Medulla oblongata (tissue), 1 donor: ENCODE data around the gene GLI2.
A peak's percentile ranks its signal among the peaks of the same experiment; 100 is the strongest.

ENCODE experiments used
- DNase-seq: peaks from one replicate; pipeline ENCODE4 v3.0.0-alpha.2; 2015; ENCODE audit errors: extremely low spot score

Gene GLI2

GRCh38 chr2:120712180-120712681 lies 23.4 kb upstream of the GLI2 start:
- DNase-seq: no peak

GRCh38 chr2:120715353-120715752 lies 20.3 kb upstream of the GLI2 start:
- DNase-seq: no peak

DNA sequence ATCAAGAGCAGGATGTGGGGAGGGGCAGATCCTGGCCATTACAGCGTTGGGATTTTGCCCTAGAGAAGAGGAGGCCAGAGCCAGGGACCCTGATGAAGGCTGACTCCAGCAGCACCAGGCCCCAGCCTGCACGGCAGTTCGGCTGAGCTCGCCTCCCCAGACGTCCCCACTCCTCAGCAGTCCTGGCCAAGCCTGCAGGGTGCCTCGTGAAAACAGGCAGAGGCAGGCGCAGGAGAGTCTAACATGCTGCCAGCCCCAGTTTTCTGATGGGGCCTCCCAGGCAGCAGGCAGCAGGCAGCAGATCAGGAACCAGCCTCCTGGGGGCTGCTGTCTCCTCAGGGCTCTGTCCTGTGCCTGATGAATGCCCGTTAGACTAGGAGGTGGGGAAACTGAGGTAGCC lies 19.7 kb upstream of the GLI2 start:
- DNase-seq: no peak

GRCh38 chr2:120716641-120717585 lies 18.8 kb upstream of the GLI2 start:
- DNase-seq: no peak

DNA sequence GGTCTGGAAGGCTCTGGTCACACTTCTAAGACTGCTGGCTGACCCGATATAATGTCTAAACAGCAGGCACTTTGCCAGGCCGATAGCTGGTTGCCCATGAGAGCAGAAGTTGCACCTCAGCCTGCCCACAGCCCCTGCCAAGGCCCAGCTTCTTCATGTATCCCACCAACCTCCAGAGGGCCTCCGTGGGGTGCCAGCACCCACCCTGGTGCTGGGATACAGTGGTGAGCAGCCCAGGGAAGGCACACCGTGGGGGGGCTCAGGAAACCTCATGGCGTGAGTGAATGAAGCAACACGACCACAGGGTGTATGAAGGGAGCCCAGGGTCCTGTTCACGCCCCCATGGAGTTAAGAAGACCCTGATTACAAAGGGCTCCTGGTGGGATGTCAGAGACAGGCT lies 16.2 kb upstream of the GLI2 start:
- DNase-seq: no peak

DNA sequence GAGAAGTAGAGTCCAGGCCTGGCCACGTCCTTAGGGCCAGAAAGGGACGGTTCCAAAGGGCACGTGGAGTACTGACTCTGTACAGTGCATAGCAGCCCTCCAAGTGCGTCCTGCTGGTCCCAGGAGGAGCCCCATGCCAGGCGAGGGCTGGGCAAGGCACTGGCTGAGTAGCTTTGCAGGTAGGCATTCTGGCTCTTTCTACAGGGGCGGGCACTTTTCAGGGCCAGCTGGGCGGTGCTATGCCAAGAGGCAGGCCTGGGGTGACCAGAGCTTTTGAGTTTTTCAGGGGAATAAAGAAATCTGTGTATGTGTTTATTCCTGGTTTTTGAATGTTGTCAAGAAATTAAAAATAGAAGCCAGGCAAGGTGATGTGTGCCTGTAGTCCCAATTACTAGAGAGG lies 15.4 kb upstream of the GLI2 start:
- DNase-seq: no peak

GRCh38 chr2:120720746-120721375 lies 14.8 kb upstream of the GLI2 start:
- no peak for DNase-seq

GRCh38 chr2:120722246-120722567 lies 13.5 kb upstream of the GLI2 start:
- DNase-seq: no peak

DNA sequence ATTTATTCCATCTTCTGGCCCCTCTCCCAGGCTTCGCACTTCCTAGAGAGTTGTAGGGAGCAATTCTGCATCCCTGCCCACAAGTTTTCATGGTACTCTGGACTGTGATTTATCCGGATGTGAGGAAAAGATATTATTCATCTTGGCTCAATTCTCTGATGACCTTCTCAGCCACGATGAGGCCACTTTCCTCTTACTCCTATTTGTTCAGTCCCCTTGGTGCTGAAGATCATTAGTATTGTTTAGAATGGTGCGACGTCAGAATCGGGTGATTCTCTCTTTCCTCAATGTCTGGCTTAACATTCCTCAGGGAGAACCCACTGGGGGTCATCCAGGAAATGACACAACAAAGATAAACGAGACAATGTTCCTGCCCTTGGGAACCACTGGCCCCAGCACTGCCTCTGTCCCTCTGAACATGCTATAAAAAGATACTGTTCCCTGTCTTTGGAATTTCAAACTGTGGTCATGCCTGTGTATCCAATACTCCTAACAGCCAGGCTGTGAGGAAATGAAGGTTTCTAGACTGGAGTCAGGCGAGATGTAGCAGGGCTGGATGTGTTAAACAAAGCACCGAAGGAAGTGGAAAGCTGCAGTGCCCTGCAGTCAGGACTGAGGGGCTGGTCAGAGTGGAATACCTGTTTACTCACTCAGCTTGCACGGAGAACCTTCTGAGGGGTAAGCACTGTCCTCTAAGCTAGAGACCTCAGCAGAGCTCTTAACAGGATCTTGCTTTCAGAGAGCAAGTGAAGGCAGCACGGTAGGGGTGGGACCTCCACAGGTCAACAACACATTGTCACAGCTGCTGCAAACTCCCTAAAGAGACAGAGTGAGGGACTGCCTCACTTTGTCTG lies 12.9 kb upstream of the GLI2 start:
- no peak for DNase-seq

DNA sequence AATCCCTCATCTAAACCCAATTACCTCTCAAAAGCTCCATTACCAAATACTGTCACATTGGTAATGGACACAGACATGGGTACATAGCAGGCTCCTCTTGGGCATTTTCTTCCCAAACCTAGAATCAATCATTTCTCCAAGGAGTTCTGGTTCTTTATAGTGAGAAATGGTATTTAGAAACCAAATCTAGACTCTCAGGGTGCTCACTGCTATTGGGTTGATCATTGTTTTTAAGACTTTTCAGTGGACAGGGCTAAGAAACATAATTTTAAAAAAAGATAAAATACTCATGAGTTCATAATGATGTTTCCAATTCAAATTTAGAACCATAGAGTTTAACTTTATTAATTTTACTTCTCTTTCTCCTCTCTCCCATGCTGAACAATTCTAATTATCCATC lies 9.4 kb upstream of the GLI2 start:
- no peak for DNase-seq

DNA sequence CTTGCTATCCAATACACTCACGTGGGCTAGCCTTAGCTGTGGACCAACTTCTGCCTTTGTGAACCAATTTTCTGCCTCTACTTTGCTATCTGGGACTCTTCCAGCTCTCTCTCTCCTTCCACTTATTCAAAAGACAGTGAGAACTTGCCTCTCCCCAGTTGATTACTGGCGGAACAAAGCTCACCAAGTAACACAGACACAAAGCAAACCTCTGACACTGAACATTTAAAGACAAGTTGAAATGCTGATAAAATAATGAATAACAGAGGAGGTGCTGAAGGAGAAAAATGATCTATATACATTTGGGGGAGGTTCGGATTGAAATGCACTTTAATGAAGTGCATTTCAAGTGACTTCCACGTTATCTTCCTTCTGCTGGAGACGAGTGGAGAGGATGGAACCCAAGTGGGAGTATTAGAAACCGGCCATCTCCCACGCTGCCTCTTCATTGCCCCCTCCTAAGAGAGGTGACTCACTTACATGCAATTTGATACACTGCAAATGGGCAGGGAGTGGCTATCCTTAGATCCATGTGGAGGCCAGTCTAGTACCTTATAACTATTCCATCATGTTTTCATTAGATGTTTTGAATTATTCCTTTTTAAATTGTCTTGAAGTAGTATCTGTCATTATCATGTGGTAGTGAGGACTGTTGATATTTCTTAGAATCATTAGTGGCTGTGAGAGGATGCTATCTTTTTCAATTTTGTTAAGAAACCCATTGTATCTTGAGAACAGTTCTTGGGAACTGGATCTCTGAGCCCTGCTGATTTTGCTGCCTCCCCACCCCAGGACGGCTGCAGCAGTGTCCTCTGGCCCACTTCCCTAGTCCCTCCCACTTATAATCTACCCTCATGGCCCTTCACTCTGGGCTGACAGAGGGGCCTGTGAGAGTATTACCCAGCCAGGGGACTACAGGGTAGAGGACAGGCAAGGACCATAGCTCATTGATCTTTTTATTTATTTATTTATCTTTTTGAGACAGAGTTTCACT lies 6.0 kb upstream of the GLI2 start:
- no peak for DNase-seq

GRCh38 chr2:120731175-120731574 lies 4.5 kb upstream of the GLI2 start:
- DNase-seq: no peak

DNA sequence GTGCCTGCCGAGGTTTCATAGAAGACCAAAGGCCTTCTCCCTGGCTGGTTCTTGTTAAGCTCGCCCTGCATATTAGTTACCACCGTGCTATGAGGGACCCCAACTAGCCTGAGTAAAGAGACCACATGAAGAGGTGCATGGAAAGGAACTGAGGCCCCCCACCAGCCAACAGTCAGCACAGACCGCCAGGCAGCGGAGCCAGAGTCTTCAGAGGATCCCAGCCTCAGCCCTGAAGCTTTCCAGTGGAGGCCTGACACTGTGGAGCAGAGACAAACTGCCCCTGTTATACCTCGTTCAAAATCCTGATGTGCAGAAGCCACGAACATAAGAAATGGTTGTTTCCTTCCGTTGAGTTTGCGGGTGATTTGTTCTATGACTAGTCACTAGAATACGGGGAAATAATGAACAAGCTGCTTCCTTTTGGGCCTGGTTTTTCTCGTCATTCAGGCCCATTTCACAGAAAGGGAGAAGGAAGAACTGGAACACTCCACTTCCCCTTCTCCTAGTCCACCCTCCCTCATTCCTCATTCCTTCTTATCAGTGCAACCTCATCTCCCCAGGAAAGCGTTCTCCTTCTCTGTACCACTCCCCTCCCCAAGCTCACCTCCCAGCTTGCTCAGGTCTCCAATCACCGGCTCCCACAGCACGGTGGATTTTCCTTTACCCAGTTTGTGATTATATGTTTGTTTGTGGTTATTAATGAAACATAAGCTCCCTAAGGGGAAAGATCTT lies 3.0 kb upstream of the GLI2 start:
- no peak for DNase-seq

GRCh38 chr2:120733238-120733932 lies 2.3 kb upstream of the GLI2 start:
- DNase-seq: no peak

DNA sequence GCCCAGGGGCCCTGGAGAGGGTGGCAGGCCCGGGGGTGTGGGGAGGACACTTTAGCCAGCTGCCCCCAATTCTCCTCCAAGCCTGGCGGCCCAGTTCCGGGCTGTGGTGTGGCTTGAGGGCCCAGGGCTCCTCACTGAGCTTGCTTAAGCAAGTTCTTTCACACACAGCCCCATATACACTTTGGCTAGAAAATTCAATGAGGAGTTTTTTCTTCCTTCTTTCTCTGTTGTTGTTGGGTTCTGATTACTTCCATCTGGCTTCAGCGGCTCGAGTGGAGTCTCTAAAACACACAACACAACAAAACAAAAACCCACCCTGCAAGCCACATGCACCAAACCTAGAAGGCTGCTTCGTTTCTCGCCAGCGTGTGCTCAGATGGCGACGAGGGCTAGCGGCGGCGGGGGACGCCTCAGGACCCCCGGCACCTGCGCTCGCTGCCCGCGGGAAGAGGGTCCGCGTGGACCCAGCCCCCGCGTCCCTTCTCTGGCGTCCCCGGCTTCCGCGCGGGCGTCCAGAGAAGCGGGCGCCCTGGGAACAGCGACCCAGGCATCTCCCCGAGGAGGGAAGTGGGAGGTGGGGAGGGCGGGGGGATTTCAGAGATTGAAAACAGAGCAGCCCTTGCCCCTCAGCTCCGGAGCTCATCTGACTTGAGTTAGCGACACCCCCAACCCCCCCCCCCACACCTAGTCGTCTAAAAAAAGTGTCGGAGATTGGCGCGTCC lies 577 bp upstream of the GLI2 start:
- no peak for DNase-seq

DNA sequence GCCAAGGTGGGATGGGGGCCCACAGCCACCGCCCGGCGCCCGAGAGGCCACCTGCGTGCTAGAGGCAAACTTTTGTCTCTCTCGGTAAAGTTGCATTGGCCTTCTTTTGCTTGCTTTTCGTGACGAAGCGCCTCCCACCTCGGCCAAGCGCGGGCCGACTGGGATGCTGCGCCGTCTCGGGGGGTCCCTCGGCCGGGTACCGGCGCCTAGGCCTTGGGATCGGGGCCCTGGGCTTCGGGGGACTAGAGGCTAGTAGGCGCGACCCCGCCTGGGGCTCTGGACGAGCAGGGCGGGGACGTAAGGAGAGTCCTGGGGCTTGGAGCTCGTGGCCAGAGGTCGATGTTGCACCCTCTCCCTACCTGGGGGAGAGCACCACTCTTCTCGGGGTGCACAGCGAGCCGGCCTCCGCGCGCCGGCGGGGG lies 545 bp downstream of the GLI2 start:
- no peak for DNase-seq

DNA sequence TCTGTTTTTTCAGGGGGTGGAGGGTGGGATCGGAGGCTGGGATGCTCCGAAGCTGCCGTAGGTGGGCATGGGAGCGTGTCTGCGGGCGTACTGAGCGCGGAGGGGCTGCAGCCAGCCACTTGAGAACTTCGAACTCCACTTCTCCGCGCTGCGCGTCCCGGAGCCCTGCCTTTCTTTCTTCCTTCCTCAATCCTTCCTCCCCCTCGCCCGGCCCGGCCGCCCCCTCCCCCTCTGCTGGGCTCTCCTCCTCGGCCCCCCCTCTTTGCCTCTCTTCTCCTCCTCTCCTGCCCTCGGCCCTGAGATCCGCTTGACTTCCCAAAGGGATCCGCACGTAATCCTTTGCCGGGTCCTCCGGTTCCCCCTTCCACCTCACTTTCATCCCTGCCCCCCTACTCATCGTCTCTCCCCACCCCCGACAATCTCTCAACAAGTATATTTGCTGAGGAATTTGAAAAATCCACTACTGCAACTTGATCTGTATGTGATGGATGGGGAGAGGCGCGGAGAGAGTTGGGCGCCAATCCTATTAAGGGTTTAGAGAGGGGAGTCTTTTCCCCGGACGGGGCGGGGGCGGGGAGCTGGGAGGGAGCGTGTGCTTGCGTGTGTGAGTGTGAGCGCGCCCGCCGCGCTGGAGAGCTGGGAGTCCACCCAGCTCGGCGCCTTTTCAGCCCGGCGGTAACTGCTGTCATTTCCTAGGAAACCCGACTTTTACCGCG lies 1.1 kb downstream of the GLI2 start:
- peak; percentile 65 for DNase-seq

DNA sequence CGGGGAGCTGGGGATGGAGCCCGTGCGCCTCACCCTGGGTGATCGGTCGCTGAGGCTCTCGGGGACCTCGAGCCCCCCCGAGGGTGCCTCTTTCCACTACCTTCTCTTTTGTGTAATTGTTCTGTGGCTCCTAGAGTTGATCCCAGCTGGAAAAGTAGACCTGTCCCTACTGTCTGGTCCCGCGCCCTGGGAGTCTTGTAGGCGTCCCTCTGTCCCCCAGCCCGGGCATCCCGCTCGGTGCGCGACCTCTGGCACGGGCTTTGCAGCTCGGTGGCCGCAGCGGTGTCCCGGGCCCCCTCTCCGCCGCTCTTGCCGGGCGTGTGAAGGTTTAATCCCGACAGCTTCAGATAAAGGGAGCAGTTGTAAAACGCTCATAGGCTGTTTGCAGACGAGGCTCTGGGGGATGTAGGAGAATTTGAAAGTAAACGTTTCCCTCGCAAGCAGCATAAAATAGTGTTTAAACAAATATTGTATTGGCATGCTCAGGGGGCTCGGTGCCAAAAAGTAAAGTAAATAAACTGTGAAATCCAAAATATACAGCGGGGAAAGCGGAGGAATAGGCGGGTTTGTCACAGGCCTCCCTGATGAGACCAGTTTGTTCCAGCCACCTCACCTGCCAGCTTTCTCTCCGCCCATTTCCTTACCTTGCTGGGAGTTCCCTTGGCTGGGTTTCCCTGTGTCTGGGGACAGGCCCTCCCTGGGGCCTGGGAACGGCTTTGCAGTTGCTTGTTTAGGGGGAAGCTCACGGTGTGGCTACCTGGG lies 1.9 kb downstream of the GLI2 start:
- no peak for DNase-seq
